Stimulated activated CD8-positive, alpha-beta memory T cell treated with anti-CD3 and anti-CD28 coated beads, Interleukin-12 subunit alpha, Interleukin-12 subunit beta, amount 100 ng/mL, for 4 hours (primary cell): ENCODE data around the gene WDR37.
A peak's percentile ranks its signal among the peaks of the same experiment; 100 is the strongest.
"Not testable (repeated sequence)": the region's sequence is repeated elsewhere in the genome, so short reads cannot be mapped to it uniquely, and the experiment has no call there.

ENCODE experiments used
- DNase-seq: peaks from one replicate; pipeline ENCODE4 v3.0.0-alpha.2; 2020; ENCODE audit warnings: low read depth

The WDR37 gene, protein sequence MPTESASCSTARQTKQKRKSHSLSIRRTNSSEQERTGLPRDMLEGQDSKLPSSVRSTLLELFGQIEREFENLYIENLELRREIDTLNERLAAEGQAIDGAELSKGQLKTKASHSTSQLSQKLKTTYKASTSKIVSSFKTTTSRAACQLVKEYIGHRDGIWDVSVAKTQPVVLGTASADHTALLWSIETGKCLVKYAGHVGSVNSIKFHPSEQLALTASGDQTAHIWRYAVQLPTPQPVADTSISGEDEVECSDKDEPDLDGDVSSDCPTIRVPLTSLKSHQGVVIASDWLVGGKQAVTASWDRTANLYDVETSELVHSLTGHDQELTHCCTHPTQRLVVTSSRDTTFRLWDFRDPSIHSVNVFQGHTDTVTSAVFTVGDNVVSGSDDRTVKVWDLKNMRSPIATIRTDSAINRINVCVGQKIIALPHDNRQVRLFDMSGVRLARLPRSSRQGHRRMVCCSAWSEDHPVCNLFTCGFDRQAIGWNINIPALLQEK

DNA sequence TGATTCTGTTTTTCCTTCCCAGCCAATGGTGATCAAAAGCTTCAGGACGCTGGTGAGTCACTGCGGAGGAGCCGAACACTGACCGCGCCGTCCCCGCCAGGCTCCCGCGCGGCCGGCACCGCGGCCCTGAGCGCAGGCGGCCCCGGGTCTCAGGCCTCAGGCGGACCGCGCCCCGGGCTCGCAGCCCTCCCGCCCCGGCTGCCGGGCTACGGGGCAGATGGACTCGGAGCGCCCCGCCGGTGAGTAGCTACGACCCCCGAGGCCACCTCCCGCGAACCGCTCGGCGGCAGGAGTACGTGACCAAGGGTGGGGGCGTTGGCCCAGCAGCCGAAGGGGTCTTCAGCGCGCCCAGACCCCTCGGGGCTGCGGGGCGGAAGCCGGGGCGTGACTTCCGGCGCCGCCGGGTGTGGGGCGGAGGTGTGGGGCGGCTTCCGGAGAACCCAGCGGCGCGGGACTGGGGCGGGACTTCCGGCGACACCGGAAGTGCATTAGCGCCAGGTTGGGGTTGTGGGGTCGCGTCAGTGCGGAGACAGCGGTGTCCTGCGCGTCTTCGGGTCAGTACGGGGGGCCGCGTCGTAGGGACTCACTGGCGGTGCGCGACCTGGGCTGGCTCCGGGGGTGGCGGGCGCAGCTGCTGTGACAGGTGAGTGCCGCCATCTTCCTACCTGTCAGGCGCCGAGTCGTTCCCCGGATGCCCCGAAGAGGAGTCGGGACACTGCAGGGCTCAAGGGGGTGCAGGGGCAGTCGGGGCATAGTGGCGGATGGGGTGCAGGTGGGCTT lies at the start of gene WDR37:
TSS of gene WDR37 (plus strand) at position 60 of the 780 bp plus-strand sequence. CDS start 15,771 bp downstream, outside the sequence.
- DNase-seq: peak; percentile 84

DNA sequence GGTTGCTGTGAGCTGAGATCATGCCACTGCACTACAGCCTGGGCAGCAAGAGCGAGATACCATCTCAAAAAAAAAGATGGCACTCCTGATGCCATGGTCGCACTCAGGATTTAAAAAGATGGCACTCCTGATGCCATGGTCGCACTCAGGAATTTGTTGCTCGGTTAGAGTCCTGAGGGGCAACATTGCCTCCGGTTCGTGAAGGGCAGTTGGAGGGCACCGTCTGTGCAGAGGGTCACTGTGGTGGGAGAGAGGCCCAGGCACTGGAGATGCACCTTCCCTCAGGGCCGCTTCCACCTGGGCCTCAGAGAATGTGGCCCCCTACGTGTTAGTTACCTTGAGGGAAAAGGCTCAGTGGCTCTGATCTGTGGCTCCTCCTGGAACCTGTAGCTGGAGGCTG lies 49.6 kb upstream of the WDR37 start:
- no peak for DNase-seq

DNA sequence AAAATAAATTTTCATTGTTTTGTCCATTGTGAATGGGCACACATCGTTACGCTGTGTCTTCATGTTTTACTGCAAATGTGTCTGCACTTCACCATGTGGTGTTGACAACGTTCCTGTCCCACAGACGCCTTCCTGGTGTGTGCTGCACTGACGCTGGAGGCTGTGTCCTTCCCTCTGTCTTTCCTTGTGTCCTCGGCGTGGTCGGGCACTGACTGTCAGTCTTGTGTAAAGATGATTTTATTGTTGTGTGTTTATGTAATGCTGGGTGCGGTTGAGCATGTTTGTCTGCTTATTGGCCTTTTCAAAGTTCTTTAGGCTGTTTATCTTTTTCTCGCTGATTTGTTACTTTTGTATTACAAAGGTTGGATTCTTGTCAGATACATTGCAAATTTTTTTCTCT lies 48.6 kb upstream of the WDR37 start:
- no peak for DNase-seq

DNA sequence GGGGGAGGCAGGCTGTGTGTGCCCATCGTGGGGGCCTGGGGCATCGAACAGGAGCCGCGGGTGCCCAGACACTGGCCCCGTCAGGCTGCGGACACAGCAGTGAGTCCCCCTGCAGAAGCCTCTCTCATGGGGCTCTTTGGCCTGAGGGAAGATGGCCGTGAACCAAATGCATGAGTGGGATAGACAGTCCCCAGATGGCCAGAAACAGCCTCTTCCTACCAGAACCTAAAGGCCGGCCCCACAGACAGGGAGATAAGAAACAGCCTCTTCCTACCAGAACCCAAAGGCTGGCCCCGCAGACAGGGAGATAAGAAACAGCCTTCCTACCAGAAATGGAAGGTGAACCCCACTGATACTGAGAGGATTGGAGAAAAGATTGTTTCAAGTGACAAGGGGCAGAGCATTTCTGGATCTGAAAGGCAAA lies 47.1 kb upstream of the WDR37 start:
- no peak for DNase-seq

DNA sequence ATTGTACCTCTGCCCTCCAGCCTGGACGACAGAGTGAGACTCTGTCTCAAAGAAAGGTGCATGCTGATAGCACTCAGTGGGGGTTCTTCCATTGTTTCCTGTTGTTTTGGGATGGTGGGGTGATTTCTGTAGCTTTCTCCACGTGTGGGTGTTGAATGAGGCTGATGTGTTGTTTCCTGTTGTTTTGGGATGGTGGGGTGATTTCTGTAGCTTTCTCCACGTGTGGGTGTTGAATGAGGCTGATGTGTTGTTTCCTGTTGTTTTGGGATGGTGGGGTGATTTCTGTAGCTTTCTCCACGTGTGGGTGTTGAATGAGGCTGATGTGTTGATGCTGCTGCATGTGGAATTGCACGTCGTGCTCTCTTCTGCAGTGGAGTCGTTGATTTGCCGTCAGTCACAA lies 46.2 kb upstream of the WDR37 start:
- not testable (repeated sequence) for DNase-seq

DNA sequence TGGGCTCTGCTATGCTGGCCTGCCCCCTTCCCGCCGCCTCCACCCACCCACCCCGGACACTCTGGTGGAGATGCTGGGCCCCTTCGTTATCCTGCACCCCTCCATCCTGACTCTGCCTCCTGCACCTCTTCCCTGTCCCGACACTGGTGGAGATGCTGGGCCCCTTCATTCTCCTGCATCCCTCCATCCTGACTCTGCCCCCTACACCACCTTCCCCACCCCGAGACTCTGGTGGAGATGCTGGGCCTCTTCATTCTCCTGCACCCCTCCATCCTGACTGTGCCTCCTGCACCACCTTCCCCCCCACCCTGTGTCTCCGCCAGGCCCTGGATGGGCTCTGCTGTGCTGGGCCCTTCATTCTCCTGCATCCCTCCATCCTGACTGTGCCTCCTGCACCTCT lies 45.5 kb upstream of the WDR37 start:
- no peak for DNase-seq

DNA sequence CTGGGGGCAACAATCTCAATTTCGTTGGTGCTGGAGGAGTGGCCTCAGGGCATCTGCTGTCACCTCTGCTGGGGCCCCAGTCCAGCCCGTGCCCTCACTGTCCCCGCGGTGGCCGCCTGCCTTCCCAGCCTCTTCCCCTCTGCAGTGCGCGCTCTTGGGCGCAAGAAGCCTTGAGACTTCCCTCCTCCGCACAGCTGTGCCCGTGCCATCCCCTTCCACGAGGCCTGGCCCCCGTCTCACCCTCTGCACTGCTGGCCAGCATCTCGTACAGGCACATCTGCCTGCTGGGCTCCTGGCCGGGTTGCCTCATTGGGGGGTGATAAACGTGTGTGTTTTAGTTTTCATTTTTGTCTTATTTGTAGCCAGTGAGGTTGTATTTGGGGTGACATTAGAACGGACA lies 44.5 kb upstream of the WDR37 start:
- DNase-seq: no peak

DNA sequence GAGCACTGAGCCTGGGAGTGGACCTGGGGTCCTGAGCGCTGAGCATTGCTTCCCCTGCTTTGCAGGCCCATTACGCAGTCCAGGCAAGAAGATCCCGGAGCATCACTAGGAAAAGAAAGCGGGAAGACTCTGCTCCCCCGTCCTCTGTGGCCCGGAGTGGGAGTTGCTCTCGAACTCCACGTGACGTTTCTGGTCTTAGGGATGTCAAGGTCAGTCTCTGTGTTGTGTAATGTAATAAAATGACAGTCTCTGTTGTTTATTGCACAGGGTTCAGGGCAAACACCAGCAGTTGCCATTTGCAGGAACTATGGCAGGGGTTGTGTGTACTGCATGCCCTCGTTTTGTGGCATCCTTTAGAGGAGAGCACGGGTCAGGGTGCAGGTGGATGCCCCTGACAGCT lies 40.5 kb upstream of the WDR37 start:
- no peak for DNase-seq

DNA sequence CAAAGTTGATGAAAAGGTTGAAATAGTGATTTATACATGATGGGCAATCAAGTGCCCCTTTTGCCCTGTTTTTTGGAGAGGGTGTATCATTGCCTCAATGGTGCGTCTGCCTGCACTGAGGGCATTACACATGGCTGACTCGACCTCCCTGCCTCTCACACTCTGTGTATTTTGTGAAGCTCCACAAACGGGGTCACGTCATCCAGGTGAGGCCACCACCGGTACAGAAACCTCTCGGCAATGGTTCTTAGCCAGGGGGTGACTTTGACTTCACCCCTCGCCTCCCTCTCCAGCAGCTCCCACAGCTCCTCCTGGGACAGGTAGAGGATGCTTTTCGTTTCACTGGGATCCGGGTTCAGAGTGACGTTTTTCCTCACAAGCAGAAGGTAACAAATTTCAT lies 36.8 kb upstream of the WDR37 start:
- DNase-seq: no peak

DNA sequence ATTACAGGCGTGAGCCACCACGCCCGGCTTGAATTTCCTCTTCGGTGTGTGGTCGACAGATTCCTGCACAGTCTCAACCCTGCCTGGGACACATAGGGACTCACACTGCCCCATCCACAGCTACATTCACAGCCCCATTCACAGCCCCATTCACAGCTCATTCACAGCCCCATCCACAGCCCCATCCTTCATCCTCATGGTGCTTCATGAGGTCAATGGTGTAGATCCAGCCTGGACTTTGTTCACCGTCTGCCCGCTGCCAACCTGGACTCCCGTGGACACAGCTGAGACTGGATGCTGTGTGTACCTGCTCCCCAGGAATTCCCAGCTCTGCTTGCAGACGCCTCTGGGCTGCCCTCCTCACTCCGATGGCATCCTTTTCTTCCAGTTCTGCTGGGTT lies 35.7 kb upstream of the WDR37 start:
- no peak for DNase-seq

DNA sequence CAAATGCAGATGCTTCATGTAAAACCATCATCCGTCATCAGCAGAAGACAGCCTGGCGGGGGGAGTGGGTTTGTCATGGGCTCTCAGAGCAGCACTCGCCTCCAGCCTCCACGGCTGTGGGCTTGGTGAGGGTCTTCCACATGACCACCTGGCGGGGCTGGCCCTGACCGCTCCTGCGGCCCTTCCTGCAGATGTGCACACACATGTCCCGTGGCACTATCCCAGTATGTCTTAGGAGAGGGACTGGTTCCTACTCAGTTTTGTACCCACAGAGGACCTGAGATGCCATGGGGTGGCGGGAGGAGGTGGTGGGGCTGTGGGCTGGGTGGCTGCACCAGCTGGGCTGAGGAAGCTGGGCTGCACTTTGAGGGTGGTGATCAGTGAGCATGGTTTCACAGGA lies 35.2 kb upstream of the WDR37 start:
- no peak for DNase-seq

DNA sequence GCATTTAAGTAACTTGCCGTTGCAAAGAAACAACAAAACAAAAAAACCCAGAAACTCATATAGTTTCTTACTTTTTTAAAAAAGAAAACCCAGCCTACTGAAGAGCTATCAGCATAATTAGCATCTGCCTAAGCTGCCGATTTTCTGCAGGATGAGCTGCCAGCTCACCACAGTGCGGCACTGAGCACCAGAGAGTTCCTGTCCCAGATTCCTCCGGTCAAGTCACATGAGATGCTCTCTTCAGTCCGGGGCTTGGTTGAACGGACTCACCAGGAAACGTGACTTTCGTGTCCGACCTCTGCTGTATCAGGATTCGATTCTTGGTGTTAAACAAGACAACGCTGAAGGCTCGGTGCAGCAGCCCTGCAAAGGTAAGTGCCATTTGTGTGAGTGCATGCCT lies 33.8 kb upstream of the WDR37 start:
- DNase-seq: no peak

DNA sequence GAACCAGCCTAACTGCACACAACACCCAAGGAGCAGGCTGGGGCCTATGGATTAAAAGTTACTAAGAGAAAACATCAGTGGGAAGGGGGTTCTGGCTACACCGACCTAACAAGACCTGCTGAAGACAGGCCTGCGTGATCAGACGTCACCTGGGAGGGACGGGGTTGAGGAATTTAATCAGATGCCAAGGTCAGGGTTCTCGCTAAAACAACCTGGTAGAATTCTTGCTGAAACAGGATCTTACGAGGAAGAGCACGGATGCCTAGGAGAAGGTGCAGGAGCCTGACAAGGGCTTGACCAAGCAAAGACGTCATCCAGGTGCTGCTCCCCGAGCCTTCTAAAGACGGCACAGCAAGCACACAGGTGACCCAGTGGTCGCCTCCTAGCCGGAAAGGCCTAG lies 32.1 kb upstream of the WDR37 start:
- DNase-seq: no peak

DNA sequence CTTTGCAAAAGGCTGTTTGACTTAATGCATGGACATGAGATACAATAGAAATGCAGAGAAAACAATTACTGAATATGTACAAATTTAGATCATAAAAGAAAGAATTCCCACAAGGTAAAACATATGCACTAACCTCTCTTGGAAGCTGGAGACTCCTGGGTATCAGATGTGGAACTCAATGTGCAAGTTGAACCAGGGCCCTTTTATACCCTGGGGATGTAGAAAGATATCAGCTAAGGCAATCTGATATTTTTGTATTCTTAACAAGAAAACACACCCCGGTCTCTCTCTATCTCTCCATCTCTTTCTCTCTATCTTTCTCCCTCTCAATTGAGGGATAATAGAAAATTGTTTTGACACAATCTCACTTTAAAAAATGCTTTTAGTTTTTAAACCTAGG lies 30.5 kb upstream of the WDR37 start, which contains the start of gene IDI2:
TSS of gene IDI2 (minus strand) at position 177 of the 400 bp plus-strand sequence. CDS start 1,136 bp downstream, outside the sequence.
- DNase-seq: no peak

DNA sequence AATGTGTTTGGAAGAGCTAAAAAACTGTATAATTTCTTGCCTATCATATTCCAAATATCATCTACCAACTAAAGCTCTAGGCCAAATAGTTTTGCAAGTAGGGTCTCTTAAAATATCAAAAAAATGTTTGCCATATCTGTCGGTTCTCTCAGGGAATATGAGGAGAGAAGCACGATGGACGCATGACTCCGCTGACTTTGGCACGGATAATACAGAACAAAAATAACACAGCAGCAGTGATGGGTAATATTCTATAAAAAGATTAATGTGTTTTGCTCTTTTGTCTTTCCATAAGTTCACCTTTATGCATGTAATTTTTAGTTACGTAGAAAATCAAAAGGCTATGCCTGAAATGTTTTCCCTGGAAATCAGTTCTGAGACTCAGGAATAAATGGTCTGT lies 29.6 kb upstream of the WDR37 start:
- no peak for DNase-seq

DNA sequence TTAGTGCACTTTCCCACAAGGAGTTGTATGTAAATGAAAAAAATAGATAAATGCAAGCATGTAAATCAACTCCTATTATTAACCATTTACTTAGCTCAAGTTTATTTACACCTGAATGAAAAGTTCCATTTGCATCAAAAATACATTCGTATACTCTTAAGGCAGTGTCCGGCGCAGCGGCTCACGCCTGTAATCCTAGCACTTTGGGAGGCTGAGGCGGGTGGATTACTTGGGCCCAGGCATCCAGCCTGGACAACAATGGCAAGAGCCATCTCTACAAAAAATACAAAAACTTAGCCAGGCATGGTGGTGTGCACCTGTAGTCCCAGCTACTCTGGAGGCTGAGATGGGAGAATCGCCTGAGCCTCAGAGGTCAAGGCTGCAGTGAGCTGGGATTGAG lies 26.3 kb upstream of the WDR37 start:
- DNase-seq: no peak

DNA sequence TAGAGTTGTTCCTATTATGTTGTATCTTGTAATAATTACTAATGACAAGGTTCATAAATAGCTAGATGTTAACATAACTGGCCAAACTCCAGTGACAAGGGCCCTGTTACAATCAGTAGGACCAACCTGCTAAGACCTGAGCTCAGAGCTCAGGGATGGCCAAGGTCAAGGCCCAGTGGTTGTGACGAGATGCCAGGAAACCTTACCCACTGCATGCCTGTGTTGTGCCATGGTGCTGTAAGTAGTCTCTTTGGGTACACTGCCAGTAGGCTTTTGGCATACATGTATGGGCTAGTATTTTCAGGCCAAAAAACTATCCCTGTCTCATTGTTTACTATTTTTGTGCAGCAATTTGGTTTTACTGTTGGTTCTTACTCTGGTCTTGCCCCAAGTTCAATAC lies 22.6 kb upstream of the WDR37 start:
- no peak for DNase-seq

DNA sequence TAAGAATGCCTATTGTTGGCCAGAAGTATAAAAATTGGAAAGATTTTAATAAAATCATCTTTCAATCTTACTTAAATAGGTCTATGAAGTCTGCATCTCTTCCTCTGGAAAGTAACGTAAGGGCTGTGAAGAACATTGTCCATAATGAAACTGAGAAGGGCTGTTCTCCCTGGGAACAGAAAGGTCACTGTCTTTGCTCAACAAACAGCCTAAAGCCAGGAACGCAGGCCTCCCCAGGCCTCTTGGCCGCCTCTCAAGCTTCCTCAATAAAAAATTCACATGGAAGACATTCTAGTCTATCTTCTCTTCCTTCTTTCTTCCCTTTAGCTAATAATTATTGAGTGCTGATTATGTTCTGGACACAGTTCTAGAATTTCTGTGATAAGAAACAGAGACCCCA lies 21.4 kb upstream of the WDR37 start:
- DNase-seq: no peak

DNA sequence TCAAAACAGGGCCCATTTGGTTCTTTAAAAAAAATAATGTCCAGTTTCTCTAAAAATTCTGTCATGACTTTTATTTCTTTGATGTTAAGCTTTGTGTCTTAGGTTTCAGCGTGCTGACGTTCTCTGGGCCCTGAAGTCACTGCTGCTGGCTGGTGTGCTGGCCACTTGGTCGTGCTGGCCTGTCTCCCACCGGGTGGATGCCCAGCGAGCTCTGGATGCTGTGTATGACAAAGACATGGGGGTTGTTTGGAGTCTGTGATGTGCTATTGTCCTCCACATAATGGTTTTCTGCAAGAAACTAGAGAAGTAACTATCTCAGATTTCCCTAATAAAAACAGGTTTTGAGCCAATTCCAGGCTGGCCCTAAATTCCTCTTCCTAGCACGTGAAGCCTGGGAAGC lies 21.0 kb upstream of the WDR37 start:
- no peak for DNase-seq

DNA sequence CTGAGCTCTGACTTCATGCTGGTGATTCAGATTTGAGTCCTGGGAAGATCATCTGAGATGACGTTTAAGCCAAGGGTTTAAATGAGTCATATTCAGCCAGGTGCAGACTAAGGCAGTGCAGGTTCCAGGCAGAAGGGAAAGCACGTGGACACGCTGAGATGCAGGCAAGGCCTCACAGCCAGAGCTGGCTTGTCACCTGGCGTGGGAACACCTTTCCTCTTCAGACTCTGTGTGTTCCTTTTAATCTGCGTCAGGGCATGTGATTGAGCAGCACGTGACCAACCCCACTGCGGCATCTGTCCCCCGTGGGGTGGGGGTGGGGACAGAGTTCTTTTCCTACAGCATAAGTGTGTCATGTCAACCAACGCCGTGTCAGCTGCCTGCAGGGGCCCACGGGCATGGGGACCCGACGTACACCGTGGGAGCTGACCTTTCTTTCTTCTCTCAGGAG lies 19.8 kb upstream of the WDR37 start:
- no peak for DNase-seq

DNA sequence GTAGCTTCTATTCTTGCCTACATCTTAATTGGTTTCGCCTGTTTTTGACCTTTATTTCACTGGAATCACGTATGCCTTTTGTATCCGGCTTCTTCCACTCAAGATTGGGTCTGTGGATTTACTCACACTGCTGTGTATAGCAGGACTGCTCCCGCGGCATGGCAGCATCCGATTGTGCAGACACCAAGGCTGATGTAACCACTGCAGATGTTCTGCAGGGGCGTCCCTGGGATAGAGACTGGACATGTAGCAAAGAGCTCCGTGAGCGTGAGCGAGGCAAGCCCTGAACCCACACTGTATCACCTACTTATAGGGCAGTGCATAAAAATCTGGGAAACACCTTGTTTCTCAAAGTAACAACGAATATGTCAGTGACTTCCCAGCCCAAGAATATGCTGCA lies 19.1 kb upstream of the WDR37 start:
- no peak for DNase-seq

DNA sequence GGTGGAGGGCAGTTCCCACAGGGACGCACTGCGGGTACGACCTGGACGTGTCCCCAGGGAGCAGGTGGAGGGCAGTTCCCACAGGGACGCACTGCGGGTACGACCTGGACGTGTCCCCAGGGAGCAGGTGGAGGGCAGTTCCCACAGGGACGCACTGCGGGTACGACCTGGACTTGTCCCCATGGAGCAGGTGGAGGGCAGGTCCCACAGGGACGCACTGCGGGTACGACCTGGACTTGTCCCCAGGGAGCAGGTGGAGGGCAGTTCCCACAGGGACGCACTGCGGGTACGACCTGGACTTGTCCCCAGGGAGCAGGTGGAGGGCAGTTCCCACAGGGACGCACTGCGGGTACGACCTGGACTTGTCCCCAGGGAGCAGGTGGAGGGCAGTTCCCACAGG lies 17.4 kb upstream of the WDR37 start:
- not testable (repeated sequence) for DNase-seq

DNA sequence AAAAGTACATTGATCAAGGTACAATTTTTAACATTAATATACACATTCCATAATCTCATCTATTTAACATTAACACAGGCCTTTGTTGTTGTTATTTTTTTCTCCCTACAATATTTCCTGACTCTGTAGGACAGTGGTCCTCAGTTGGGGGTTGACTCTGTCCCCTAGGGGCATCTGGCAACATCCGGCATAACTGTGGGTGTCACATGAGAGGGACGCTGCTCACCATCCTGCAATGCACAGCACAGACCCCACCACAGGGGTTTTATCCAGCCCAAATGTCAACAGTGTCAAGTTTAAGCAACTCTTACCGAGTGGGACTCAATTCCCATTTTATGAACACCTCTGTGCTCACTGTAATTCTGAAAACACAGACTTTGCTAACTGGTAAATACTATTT lies 16.1 kb upstream of the WDR37 start:
- DNase-seq: no peak
